Large intestine (tissue), 3 donors: ENCODE data around the gene ARHGEF4. TPM values are rescaled to one million over a fixed set of nuclear protein-coding genes. Genes with fewer than 3 reads are reported as not detected.

Experiments used
- DNase-seq, 2 donors: peaks; one replicate each; pipeline versions ENCODE4 v3.0.0 to v3.0.0-alpha.2; 2013
- H3K27ac ChIP-seq: one replicate; pipeline ENCODE4 v1.5.1; 2013; ENCODE audit warnings: low read length
- H3K27me3 ChIP-seq: 2 replicates; pipeline ENCODE4 v1.6.1; 2013; ENCODE audit warnings: low read length; ENCODE audit not compliant: control insufficient read depth, insufficient read depth
- H3K36me3 ChIP-seq: 2 replicates; pipeline ENCODE4 v1.6.1; 2013; ENCODE audit warnings: low read length; ENCODE audit not compliant: control insufficient read depth, insufficient read depth
- H3K4me1 ChIP-seq: one replicate; pipeline ENCODE4 v1.6.1; 2013; ENCODE audit warnings: low read length; ENCODE audit not compliant: control insufficient read depth, insufficient read depth
- H3K4me3 ChIP-seq: one replicate; pipeline ENCODE4 v1.5.1; 2013; ENCODE audit warnings: low read length
- H3K9me3 ChIP-seq: one replicate; pipeline ENCODE4 v1.6.1; 2013; ENCODE audit warnings: mild to moderate bottlenecking, low read depth, low read length, moderate library complexity; ENCODE audit not compliant: control insufficient read depth
- whole genome bisulfite sequencing: methylation state at CpG from one replicate; pipeline ENCODE4 v1.1.5; 2013; ENCODE audit warnings: low lambda C conversion rate; ENCODE audit not compliant: insufficient coverage; 5-methylcytosine and 5-hydroxymethylcytosine counted together
- polyA plus RNA-seq: library from polyadenylated mRNA; unstranded; fragments of 120-200 nt; gene quantifications from one replicate; pipeline ENCODE4 v1.2.1, GENCODE V29; 2013

ARHGEF4 gene
- polyA plus RNA-seq, 1 donor = 5.4 TPM

DNA sequence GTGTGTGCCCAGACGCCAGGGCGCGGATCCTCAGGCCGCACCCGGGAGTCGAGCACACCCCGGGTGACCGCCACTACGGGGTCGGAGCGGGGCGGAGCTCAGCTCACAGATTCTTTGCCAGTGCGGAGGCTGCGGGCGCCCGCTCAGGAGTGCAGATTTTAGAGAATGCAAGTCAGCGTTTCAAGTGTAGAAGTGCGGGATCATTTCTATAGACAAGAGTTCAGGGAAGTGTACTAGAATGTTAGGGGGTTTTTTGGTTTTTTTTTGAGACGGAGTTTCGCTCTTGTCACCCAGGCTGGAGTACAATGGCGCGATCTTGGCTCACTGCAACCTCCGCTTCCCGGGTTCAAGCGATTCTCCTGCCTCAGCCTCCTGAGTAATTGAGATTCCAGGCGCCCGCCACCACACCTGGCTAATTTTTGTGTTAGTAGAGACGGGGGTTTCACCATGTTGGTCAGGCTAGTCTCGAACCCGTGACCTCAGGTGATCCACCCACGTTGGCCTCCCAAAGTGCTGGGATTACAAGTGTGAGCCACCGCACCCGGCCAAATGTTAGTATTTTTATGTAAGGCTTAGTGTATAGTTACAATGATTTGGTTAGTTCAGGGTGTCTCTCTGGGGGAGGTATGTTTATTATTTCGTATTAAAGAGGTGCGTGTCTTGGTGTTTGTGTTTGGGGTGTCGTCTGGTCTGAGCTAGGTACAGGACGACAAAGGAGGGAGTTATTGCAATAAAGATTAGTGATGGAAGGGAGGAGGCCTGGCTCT is 257.2 kb downstream of the ARHGEF4 start:
- Histone ChIP-seq H3K9me3 (no peaks in the 10 kb centered on the region), H3K27ac (peak overlapping the region; percentile 100), H3K36me3 (peaks cover 4% of the 10 kb centered on the region), H3K4me1 (peaks cover 8% of the 10 kb centered on the region), H3K4me3 (peak overlapping the region; percentile 95), H3K27me3 (no peaks in the 10 kb centered on the region)
- peak in 1 of 2 donors; percentile 26 for DNase-seq
- 8% methylated on average over 2 of the region's 37 CpGs for WGBS

DNA sequence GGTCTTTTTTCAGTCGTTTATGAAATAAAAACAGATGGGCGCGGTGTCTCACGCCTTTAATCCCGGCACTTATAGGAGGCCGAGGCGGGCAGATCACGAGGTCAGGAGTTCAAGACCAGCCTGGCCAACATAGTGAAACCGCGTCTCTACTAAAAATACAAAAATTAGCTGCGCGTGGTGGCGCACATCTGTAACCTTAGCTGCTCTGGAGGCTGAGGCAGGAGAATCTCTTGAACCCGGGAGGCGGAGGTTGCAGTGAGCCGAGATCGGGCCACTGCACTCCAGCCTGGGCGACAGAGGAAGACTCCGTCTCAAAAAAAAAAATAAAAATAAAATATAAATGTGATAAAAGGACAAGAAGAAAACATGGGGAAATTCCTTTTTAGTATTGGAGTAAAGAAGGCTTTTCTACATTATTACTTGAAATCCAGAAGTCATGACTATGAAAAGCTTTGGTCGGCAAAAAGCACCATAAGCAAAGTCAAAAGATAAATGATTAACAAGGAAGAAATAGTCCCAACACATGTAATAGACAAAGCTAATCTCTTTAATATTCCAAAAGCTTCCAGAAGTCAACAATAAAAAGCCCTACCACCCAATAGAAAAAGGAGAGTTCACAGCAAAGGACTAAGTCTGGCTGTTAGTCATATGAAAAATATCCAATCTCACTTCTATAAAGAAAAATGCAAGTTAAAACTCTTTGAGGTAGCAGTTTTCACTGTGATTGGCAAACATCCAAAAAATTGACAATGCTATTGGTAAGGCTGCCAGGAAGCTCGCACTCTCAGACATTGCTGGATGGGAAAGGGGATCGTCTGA is 258.0 kb downstream of the ARHGEF4 start:
- H3K36me3 ChIP-seq = peaks cover 4% of the 10 kb centered on the region
- H3K4me3 ChIP-seq = peak overlapping the region; percentile 95
- peak; percentile 31 to 57 for DNase-seq
- H3K9me3 ChIP-seq = no peaks in the 10 kb centered on the region
- H3K27ac ChIP-seq = peak overlapping the region; percentile 100
- WGBS = 0% methylated on average over 1 of the region's 22 CpGs
- no peaks in the 10 kb centered on the region for H3K27me3 ChIP-seq
- peaks cover 8% of the 10 kb centered on the region for H3K4me1 ChIP-seq

Other genes with a start within 250 kb of the ARHGEF4 start
- 3.7 TPM for gene CFC1, start 237.3 kb upstream of the ARHGEF4 start, polyA plus RNA-seq
- gene POTEJ, start 225.5 kb upstream of the ARHGEF4 start, polyA plus RNA-seq = 0.07 TPM
- gene GPR148, start 107.8 kb upstream of the ARHGEF4 start, polyA plus RNA-seq = 0.37 TPM
- 1.3 TPM for gene AMER3, start 81.4 kb upstream of the ARHGEF4 start, polyA plus RNA-seq